ENCODE data around the gene TTLL4.

GRCh38 chr2:218664653-218665052, 46.0 kb upstream of the TTLL4 start:
- TF ChIP-seq, protein P1, sequence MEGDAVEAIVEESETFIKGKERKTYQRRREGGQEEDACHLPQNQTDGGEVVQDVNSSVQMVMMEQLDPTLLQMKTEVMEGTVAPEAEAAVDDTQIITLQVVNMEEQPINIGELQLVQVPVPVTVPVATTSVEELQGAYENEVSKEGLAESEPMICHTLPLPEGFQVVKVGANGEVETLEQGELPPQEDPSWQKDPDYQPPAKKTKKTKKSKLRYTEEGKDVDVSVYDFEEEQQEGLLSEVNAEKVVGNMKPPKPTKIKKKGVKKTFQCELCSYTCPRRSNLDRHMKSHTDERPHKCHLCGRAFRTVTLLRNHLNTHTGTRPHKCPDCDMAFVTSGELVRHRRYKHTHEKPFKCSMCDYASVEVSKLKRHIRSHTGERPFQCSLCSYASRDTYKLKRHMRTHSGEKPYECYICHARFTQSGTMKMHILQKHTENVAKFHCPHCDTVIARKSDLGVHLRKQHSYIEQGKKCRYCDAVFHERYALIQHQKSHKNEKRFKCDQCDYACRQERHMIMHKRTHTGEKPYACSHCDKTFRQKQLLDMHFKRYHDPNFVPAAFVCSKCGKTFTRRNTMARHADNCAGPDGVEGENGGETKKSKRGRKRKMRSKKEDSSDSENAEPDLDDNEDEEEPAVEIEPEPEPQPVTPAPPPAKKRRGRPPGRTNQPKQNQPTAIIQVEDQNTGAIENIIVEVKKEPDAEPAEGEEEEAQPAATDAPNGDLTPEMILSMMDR (IDR thresholded peaks at IDR 0.05), result no peak
- no peak for TF ChIP-seq POLR2A (IDR thresholded peaks at IDR 0.05)

All from thyroid gland (tissue), 4 donors.